ENCODE measurements around the gene RTN4R. TPM values are rescaled to one million over a fixed set of nuclear protein-coding genes. Genes with fewer than 3 reads are reported as not detected.
A peak's percentile ranks its signal among the peaks of the same experiment; 100 is the strongest.
"Not testable (repeated sequence)": the region's sequence is repeated elsewhere in the genome, so short reads cannot be mapped to it uniquely, and the experiment has no call there.

Gene RTN4R
- total RNA-seq, 1 experiment from 2014 or later = 7.2 TPM

- DNase-seq (ENCODE audit: low read depth, low spot score); in situ Hi-C loops (cut with HindIII; ENCODE audit: low pct_unique_long_range_greater_than_20kb, low sequenced_read_pairs): not testable (repeated sequence)
These were observed 39.6 kb upstream of the RTN4R start for GRCh38 chr22:20307448-20308447.

- DNase-seq (ENCODE audit: low read depth, low spot score); in situ Hi-C loops (cut with HindIII; ENCODE audit: low pct_unique_long_range_greater_than_20kb, low sequenced_read_pairs): not testable (repeated sequence)
These were observed 38.7 kb upstream of the RTN4R start for GRCh38 chr22:20306646-20307447.

- DNase-seq (ENCODE audit: low read depth, low spot score) = no peak
- in situ Hi-C loops (cut with HindIII; ENCODE audit: low pct_unique_long_range_greater_than_20kb, low sequenced_read_pairs) = no loop called here
These were observed 38.0 kb upstream of the RTN4R start for GRCh38 chr22:20305894-20306645.

- in situ Hi-C loops (cut with HindIII; ENCODE audit: low pct_unique_long_range_greater_than_20kb, low sequenced_read_pairs); DNase-seq (ENCODE audit: low read depth, low spot score): not testable (repeated sequence)
These were observed 37.2 kb upstream of the RTN4R start for GRCh38 chr22:20305230-20305893.

- in situ Hi-C loops (cut with HindIII; ENCODE audit: low pct_unique_long_range_greater_than_20kb, low sequenced_read_pairs) = no loop called here
- no peak for DNase-seq (ENCODE audit: low read depth, low spot score)
These were observed 36.5 kb upstream of the RTN4R start for GRCh38 chr22:20304646-20305045.

- DNase-seq (ENCODE audit: low read depth, low spot score); in situ Hi-C loops (cut with HindIII; ENCODE audit: low pct_unique_long_range_greater_than_20kb, low sequenced_read_pairs): not testable (repeated sequence)
These were observed 35.1 kb upstream of the RTN4R start for GRCh38 chr22:20303229-20303534.

- DNase-seq (ENCODE audit: low read depth, low spot score) = no peak
- in situ Hi-C loops (cut with HindIII; ENCODE audit: low pct_unique_long_range_greater_than_20kb, low sequenced_read_pairs) = no loop called here
These were observed 34.5 kb upstream of the RTN4R start for GRCh38 chr22:20302438-20303228.

- DNase-seq (ENCODE audit: low read depth, low spot score) = no peak
- in situ Hi-C loops (cut with HindIII; ENCODE audit: low pct_unique_long_range_greater_than_20kb, low sequenced_read_pairs) = no loop called here
These were observed 31.6 kb upstream of the RTN4R start for GRCh38 chr22:20299746-20300136.

GRCh38 chr22:20298803-20299745 is 31.0 kb upstream of the RTN4R start:
- in situ Hi-C loops (cut with HindIII; ENCODE audit: low pct_unique_long_range_greater_than_20kb, low sequenced_read_pairs) = no loop called here
- DNase-seq (ENCODE audit: low read depth, low spot score) = peak; percentile 92

- in situ Hi-C loops (cut with HindIII; ENCODE audit: low pct_unique_long_range_greater_than_20kb, low sequenced_read_pairs) = no loop called here
These were observed 30.1 kb upstream of the RTN4R start for GRCh38 chr22:20298110-20298802.

GRCh38 chr22:20297414-20298109 is 29.4 kb upstream of the RTN4R start:
- no peak for DNase-seq (ENCODE audit: low read depth, low spot score)
- in situ Hi-C loops (cut with HindIII; ENCODE audit: low pct_unique_long_range_greater_than_20kb, low sequenced_read_pairs) = no loop called here

More at GRCh38 chr22:20298110-20298802, 30.1 kb upstream of the RTN4R start:
- no peak for DNase-seq (ENCODE audit: low read depth, low spot score)

GRCh38 chr22:20296598-20296997 is 28.5 kb upstream of the RTN4R start:
- in situ Hi-C loops (cut with HindIII; ENCODE audit: low pct_unique_long_range_greater_than_20kb, low sequenced_read_pairs) = no loop called here
- DNase-seq (ENCODE audit: low read depth, low spot score) = no peak

- DNase-seq (ENCODE audit: low read depth, low spot score) = no peak
- in situ Hi-C loops (cut with HindIII; ENCODE audit: low pct_unique_long_range_greater_than_20kb, low sequenced_read_pairs) = no loop called here
These were observed 27.3 kb upstream of the RTN4R start for GRCh38 chr22:20295262-20296064.

- in situ Hi-C loops (cut with HindIII; ENCODE audit: low pct_unique_long_range_greater_than_20kb, low sequenced_read_pairs) = no loop called here
- no peak for DNase-seq (ENCODE audit: low read depth, low spot score)
These were observed 24.6 kb upstream of the RTN4R start for GRCh38 chr22:20292673-20293232.
